BLaER1 (cell line): Measurements from ENCODE around the gene NGB.

Source experiments
- H3K27ac ChIP-seq: shearing (Covaris generic); formaldehyde crosslinking; 2 replicates; pipeline ENCODE4 v1.8.1; 2022
- H3K27me3 ChIP-seq: shearing (Covaris generic); formaldehyde crosslinking; 2 replicates; pipeline ENCODE4 v1.8.1; 2022
- H3K36me3 ChIP-seq: shearing (Covaris generic); formaldehyde crosslinking; 2 replicates; pipeline ENCODE4 v1.8.1; 2022
- H3K4me1 ChIP-seq: shearing (Covaris generic); formaldehyde crosslinking; 2 replicates; pipeline ENCODE4 v1.8.1; 2022
- H3K4me2 ChIP-seq: shearing (Covaris generic); formaldehyde crosslinking; 2 replicates; pipeline ENCODE4 v1.8.1; 2022
- H3K4me3 ChIP-seq: shearing (Covaris generic); formaldehyde crosslinking; 2 replicates; pipeline ENCODE4 v1.8.1; 2022
- H3K9ac ChIP-seq: shearing (Covaris generic); formaldehyde crosslinking; 2 replicates; pipeline ENCODE4 v1.8.1; 2022
- H3K9me3 ChIP-seq: shearing (Covaris generic); formaldehyde crosslinking; 2 replicates; pipeline ENCODE4 v1.8.1; 2022
- H4K20me1 ChIP-seq: shearing (Covaris generic); formaldehyde crosslinking; 2 replicates; pipeline ENCODE4 v1.8.1; 2022
- Cebpa-rat ChIP-seq: shearing (Covaris generic); IDR thresholded peaks from 2 replicates; pipeline ENCODE4 v1.8.1; 2022

Gene NGB

GRCh38 chr14:77278461-77279230 lies 7.6 kb upstream of the NGB start:
- H3K4me1 ChIP-seq, result peaks cover 16% of the 10 kb centered on the region
- no peaks in the 10 kb centered on the region for H4K20me1 ChIP-seq
- H3K9ac ChIP-seq, result no peak overlapping the region
- no peak overlapping the region for H3K4me3 ChIP-seq
- H3K27ac ChIP-seq, result no peak overlapping the region
- H3K9me3 ChIP-seq, result no peaks in the 10 kb centered on the region
- TF ChIP-seq Cebpa-rat, result no peak
- H3K4me2 ChIP-seq, result no peak overlapping the region
- H3K27me3 ChIP-seq, result no peaks in the 10 kb centered on the region
- peaks cover 26% of the 10 kb centered on the region for H3K36me3 ChIP-seq

DNA sequence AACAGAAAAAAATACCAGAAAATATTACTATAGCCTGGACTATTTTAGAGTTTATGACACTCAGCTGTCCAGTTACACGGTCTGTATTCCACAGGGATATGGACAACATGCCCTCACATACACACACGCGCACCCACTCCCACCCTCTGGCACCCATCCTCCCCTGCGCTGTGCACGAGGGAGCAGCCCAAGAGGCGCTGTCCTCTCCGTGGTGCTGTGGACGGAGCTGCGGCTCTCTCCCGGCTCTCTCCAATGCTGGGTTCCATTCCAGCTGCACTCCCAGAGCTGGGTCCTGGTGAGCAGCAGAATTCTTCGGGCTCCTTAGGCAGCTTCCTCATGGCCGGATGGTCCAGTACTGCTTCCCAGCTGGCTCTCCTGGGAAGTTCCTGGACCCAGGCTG lies 6.0 kb upstream of the NGB start:
- Histone ChIP-seq H3K4me2 (no peak overlapping the region), H3K27me3 (peaks cover 9% of the 10 kb centered on the region)
- TF ChIP-seq Cebpa-rat, result no peak

GRCh38 chr14:77276295-77276935 lies 5.4 kb upstream of the NGB start:
- H4K20me1 ChIP-seq, result no peaks in the 10 kb centered on the region
- no peak overlapping the region for H3K4me2 ChIP-seq
- H3K27ac ChIP-seq, result no peak overlapping the region
- H3K4me3 ChIP-seq, result no peak overlapping the region
- H3K4me1 ChIP-seq, result peaks cover 24% of the 10 kb centered on the region
- peaks cover 15% of the 10 kb centered on the region for H3K27me3 ChIP-seq
- TF ChIP-seq Cebpa-rat, result no peak
- H3K9ac ChIP-seq, result no peak overlapping the region
- peaks cover 20% of the 10 kb centered on the region; the same call in 1 of the 2 replicates for H3K36me3 ChIP-seq
- no peaks in the 10 kb centered on the region for H3K9me3 ChIP-seq

More for the DNA sequence above, 6.0 kb upstream of the NGB start:
- H3K4me3 ChIP-seq, result no peak overlapping the region
- no peaks in the 10 kb centered on the region for H3K9me3 ChIP-seq
- H4K20me1 ChIP-seq, result no peaks in the 10 kb centered on the region
- no peak overlapping the region for H3K9ac ChIP-seq
- H3K36me3 ChIP-seq, result peaks cover 20% of the 10 kb centered on the region; the same call in 1 of the 2 replicates
- H3K27ac ChIP-seq, result no peak overlapping the region
- peaks cover 24% of the 10 kb centered on the region for H3K4me1 ChIP-seq

GRCh38 chr14:77275601-77276017 lies 4.6 kb upstream of the NGB start:
- Histone ChIP-seq H3K27ac (no peak overlapping the region), H4K20me1 (peaks cover 8% of the 10 kb centered on the region; the same call in 1 of the 2 replicates), H3K9ac (no peak overlapping the region), H3K9me3 (no peaks in the 10 kb centered on the region), H3K4me3 (no peak overlapping the region), H3K4me1 (peaks cover 32% of the 10 kb centered on the region), H3K36me3 (peaks cover 20% of the 10 kb centered on the region; the same call in 1 of the 2 replicates), H3K4me2 (no peak overlapping the region), H3K27me3 (peaks cover 23% of the 10 kb centered on the region)
- no peak for TF ChIP-seq Cebpa-rat

- peaks cover 20% of the 10 kb centered on the region; the same call in 1 of the 2 replicates for H3K36me3 ChIP-seq
- no peak overlapping the region for H3K4me3 ChIP-seq
- H3K9me3 ChIP-seq, result no peaks in the 10 kb centered on the region
- peaks cover 28% of the 10 kb centered on the region for H3K27me3 ChIP-seq
- H3K27ac ChIP-seq, result no peak overlapping the region
- H3K4me2 ChIP-seq, result no peak overlapping the region
- peaks cover 12% of the 10 kb centered on the region; the same call in 1 of the 2 replicates for H4K20me1 ChIP-seq
- no peak for TF ChIP-seq Cebpa-rat
- peaks cover 37% of the 10 kb centered on the region for H3K4me1 ChIP-seq
- no peak overlapping the region for H3K9ac ChIP-seq
Measured at GRCh38 chr14:77275041-77275580, 4.1 kb upstream of the NGB start.

GRCh38 chr14:77273796-77274195 lies 2.8 kb upstream of the NGB start:
- TF ChIP-seq Cebpa-rat, result no peak
- Histone ChIP-seq H3K9ac (no peak overlapping the region), H4K20me1 (peaks cover 12% of the 10 kb centered on the region; the same call in 1 of the 2 replicates), H3K4me2 (peak overlapping the region; percentile 59), H3K27me3 (peaks cover 41% of the 10 kb centered on the region), H3K36me3 (peaks cover 8% of the 10 kb centered on the region; the same call in 1 of the 2 replicates), H3K27ac (no peak overlapping the region), H3K4me3 (no peak overlapping the region), H3K9me3 (no peaks in the 10 kb centered on the region), H3K4me1 (peaks cover 50% of the 10 kb centered on the region)

DNA sequence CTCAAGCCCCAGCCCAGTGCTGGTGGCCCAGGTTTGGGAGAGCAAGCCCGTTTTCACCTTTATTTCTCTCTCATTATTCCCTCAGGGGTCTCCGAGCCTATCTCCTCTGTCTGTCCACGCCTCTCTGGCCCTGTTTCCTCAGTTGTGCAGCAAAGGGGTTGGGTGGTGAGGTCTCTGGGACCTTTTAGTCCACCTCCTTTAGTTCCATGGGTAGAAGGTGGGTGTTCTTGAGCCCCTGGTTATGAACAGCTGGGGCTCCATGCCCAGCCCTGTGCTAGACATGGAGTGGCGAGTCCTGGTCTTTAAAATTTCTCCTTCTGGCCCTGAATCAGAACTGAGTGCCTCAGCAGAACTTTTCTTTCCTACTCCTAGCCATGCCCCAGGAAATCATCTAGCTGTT lies 1.3 kb upstream of the NGB start:
- no peak overlapping the region for H3K4me3 ChIP-seq
- peaks cover 12% of the 10 kb centered on the region; the same call in 1 of the 2 replicates for H4K20me1 ChIP-seq
- no peak overlapping the region for H3K4me2 ChIP-seq
- no peak overlapping the region for H3K9ac ChIP-seq
- TF ChIP-seq Cebpa-rat, result no peak
- H3K27me3 ChIP-seq, result peaks cover 55% of the 10 kb centered on the region
- H3K27ac ChIP-seq, result no peak overlapping the region
- peaks cover 9% of the 10 kb centered on the region for H3K9me3 ChIP-seq
- no peaks in the 10 kb centered on the region for H3K36me3 ChIP-seq
- peaks cover 58% of the 10 kb centered on the region for H3K4me1 ChIP-seq

DNA sequence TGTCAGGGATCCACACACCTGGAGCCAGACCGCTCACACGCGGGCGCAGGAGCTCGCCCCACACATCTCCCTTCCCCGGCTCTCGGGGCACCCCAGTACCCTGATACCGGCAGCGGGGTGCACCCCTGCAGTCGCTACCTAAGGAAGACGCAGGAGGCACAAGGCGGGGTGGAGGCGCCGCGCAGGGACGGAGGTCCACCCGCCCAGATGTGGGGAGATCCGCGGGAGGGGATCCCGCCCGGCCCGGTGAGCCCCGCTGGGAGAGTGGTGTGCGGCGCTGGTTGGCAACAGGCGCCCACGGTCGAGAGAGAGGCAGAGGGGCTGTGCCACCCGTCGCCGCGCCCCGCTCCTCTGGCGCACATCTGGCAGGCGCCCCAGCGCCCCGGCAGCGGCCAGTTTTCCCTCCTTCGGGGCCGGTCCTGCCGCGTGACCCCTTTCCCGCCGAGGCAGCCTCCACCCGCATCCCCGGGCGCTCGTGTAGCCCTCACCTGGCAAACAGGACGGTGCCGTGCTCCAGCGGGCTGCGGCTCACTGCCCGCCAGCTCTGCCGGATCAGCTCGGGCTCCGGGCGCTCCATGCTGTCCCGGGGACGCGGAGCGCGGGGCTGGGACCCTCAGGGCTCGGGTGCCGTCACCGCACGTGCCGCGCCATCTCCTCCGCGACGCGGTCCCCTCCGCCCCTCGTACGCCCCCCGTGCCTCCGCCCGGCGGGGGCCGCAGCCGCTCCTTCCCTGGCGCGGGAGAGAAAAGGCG lies 469 bp downstream of the NGB start:
- Histone ChIP-seq H3K9me3 (peaks cover 9% of the 10 kb centered on the region), H3K27ac (no peak overlapping the region), H4K20me1 (peaks cover 12% of the 10 kb centered on the region; the same call in 1 of the 2 replicates), H3K4me1 (peaks cover 68% of the 10 kb centered on the region), H3K4me3 (peak overlapping the region; percentile 53), H3K27me3 (peaks cover 55% of the 10 kb centered on the region), H3K9ac (no peak overlapping the region), H3K36me3 (no peaks in the 10 kb centered on the region), H3K4me2 (peak overlapping the region; percentile 65)
- no peak for TF ChIP-seq Cebpa-rat

DNA sequence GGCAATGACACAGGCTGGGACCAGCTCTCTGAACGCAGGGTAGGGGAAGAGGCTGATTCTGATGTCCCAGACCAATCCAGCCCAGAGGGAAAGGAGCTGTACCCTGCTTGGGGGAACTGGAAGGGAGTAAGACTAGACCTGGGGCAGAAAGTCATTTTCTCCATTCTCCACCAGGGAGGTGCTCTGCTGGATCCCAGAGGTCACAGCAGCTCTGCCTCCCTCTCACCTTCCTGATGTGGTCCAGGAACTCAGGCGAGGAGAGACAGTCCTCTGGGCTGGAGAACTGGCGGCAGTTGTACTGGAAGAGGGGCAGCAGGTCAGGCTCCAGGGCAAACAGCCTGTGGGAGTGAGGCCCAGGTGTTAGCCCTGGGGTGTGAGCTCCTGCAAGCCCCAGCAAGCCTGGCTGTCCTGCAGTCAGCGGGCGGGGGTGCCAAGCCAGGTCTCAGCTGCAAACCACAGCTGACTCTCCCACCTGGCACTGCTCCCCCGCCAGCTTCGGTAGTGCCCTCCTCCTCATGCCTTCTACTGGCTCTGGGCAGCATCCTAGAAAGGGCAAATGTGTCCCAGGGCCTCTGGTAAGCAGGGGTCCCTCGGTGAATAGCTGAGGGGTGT lies 1.9 kb downstream of the NGB start:
- H3K27ac ChIP-seq, result no peak overlapping the region
- H3K27me3 ChIP-seq, result peaks cover 55% of the 10 kb centered on the region
- TF ChIP-seq Cebpa-rat, result no peak
- H3K4me3 ChIP-seq, result no peak overlapping the region
- peak overlapping the region; percentile 65 for H3K4me2 ChIP-seq
- H3K4me1 ChIP-seq, result peaks cover 77% of the 10 kb centered on the region
- H3K9ac ChIP-seq, result no peak overlapping the region
- peaks cover 12% of the 10 kb centered on the region; the same call in 1 of the 2 replicates for H4K20me1 ChIP-seq
- H3K9me3 ChIP-seq, result peaks cover 9% of the 10 kb centered on the region
- no peaks in the 10 kb centered on the region for H3K36me3 ChIP-seq
